Ovary (tissue), 9 donors: ENCODE data around the gene PGBD5. TPM values are rescaled to one million over a fixed set of nuclear protein-coding genes. Genes with fewer than 3 reads are reported as not detected.

ENCODE experiments used
- DNase-seq, 5 donors: peaks; one replicate each; pipeline ENCODE4 v3.0.0-alpha.2; 2019 to 2020
- H3K27ac ChIP-seq, 2 donors: fragments of 200-600 bp; one replicate each; pipeline versions ENCODE4 v1.5.1 to v1.8.0; 2019 to 2022
- H3K27me3 ChIP-seq: fragments of 200-600 bp; one replicate; pipeline ENCODE4 v1.8.0; 2022
- H3K36me3 ChIP-seq: fragments of 200-600 bp; sonication (generic); one replicate; pipeline ENCODE4 v1.5.1; 2019
- H3K4me1 ChIP-seq: one replicate; pipeline ENCODE4 v1.8.1; 2013; ENCODE audit warnings: mild to moderate bottlenecking, moderate library complexity; ENCODE audit not compliant: insufficient read depth
- H3K4me3 ChIP-seq: fragments of 200-600 bp; sonication (generic); one replicate; pipeline ENCODE4 v1.5.1; 2017
- H3K9me3 ChIP-seq, 2 donors: fragments of 200-600 bp in 1 of 2; sonication (generic) in 1 of 2; one replicate each; pipeline versions ENCODE4 v1.5.1 to v1.8.1; 2013 to 2019; ENCODE audit warnings: mild to moderate bottlenecking in 1 of 2, moderate library complexity in 1 of 2
- EP300 ChIP-seq: sonication (generic); formaldehyde crosslinking; IDR thresholded peaks from one replicate; pipeline ENCODE4 v1.6.1; 2017; ENCODE audit warnings: antibody characterized with exemption
- POLR2A ChIP-seq: fragments of 450-650 bp; IDR thresholded peaks from one replicate; pipeline ENCODE4 v1.6.1; 2017; ENCODE audit warnings: antibody characterized with exemption, mild to moderate bottlenecking, moderate library complexity
- WGBS, 3 donors: extraction: QIAGEN DNeasy Blood & Tissue Kit in 1 of 3; methylation state at CpG; one replicate each; pipeline versions ENCODE4 v1.1.5 to v1.1.7; 2013 to 2017; 5-methylcytosine and 5-hydroxymethylcytosine counted together
- intact Hi-C, 4 donors: fragments of 100-400 bp; cut with DNase I; formaldehyde crosslinking; loops; one replicate each; pipeline versions ENCODE4 v1.11.0 to v1.15.1; 2022 to 2023
- polyA plus RNA-seq, 2 donors: library from polyadenylated mRNA; stranded (reverse); fragments of 200-250 nt in 1 of 2; fragments of 350-450 nt in 1 of 2; fragmentation: Illumina TruSeq in 1 of 2; extraction: RNeasy Lipid Tissue Mini Kit (QIAGEN cat#74804) in 1 of 2; gene quantifications; one replicate each; pipeline ENCODE4 v1.2.3, GENCODE V29; 2013 to 2014
- total RNA-seq, 7 donors: library from RNA; depleted of rRNA in 2 of 7; stranded (reverse); fragments of >200 nt in 2 of 7; fragmentation: NEBNext Ultra II Directional in 3 of 7; extraction: Animal tissue kit (Norgen Biotek cat#: 25700) in 3 of 7; gene quantifications; one replicate each; pipeline versions ENCODE4 v1.1.0 to v1.2.4, GENCODE V29; 2016 to 2023
- TF ChIP-seq, protein P1 (sequence below), 3 donors: fragments of 450-650 bp in 2 of 3; fragments of 200-600 bp in 1 of 3; IDR thresholded peaks; one replicate each; pipeline versions ENCODE4 v1.5.1 to v1.8.0; 2016 to 2022; ENCODE audit warnings: antibody characterized with exemption in 3 of 3, mild to moderate bottlenecking in 1 of 3
- donor health status: DM: no; HTN: no; CAD: no; lungs with moderate emphysema.
- donor health status: DM: no; HTN: no; CAD: no.
- donor health status: Bipolar disorder and iron deficiency.
- donor health status: DM: yes; HTN: yes; CAD: no.
- donor health status: DM: no; HTN: no; CAD: no.
- donor health status: DM: yes; HTN: yes; CAD: no.

The PGBD5 gene
- total and polyA plus RNA-seq, 9 donors, result 0.12 to 2.6 (median 1.1) TPM

DNA sequence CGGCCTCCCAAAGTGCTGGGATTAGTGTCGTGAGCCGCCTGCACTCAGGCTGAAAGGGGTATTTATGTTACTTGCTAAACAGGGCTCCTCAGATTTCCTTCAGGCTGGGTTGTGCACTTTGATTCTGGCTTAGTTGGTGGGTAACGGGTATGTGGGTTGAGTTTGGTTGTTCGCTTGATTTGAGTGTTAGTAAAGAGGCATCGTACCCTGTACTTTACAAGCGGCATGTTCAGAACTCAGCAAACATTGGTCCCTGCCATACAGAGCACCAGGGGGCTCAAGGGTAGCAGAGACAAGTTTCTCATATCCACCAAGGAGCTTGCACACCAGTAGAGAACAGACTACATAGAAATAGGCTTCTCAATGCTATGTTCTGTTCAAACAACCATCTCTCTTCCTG, 147.8 kb downstream of the PGBD5 start:
- WGBS, 3 donors, result 92 to 97% (median 96%) methylated on average over 7 of the region's 7 CpGs
- no peak for DNase-seq

DNA sequence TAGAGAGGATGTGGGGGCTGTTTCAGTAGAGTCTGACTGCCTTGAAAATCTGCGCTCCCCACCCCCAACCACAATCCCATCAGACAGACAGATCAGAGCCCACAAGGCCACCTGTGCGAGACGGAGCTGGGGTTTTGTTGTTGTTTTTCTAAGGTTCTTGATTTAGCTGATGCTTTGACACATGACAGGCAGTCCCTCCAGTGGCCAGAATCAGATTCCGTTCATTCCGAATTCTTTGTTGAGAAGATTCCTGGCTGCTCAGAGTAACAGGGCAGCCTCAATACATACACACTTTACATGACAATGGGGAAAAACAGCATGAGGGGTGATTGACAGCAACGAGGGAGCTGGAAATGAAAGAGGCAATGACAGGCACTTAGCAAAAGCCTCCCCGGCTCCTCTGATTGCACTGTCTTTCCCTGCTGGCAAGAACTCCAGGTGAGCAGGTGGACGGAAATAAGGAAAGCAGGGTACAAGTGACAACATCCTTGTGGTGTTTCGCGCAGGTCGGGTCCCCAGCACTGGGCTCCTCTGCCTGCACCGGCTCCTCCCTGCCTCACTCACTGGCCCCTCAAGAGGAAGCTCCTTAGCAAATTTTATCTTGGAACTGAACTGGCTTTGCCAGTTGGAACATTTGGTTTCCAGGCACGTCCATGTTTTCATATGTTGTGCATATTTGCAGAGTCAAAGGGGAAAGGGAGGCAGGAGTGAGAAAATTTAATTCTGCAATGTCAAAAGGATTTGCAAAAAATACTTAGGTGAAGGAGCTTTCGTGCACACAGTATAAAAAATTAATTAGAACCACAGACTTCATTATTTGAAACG, 148.7 kb downstream of the PGBD5 start:
- Histone ChIP-seq H3K27ac (no peak overlapping the region), H3K4me3 (no peak overlapping the region), H3K36me3 (no peaks in the 10 kb centered on the region), H3K27me3 (no peaks in the 10 kb centered on the region), H3K4me1 (peaks cover 2% of the 10 kb centered on the region), H3K9me3 (no peaks in the 10 kb centered on the region)
- peak in 3 of 5 donors; percentile 9 to 21 (median 15) for DNase-seq
- intact Hi-C loops, result no loop called here
- TF ChIP-seq, protein P1, sequence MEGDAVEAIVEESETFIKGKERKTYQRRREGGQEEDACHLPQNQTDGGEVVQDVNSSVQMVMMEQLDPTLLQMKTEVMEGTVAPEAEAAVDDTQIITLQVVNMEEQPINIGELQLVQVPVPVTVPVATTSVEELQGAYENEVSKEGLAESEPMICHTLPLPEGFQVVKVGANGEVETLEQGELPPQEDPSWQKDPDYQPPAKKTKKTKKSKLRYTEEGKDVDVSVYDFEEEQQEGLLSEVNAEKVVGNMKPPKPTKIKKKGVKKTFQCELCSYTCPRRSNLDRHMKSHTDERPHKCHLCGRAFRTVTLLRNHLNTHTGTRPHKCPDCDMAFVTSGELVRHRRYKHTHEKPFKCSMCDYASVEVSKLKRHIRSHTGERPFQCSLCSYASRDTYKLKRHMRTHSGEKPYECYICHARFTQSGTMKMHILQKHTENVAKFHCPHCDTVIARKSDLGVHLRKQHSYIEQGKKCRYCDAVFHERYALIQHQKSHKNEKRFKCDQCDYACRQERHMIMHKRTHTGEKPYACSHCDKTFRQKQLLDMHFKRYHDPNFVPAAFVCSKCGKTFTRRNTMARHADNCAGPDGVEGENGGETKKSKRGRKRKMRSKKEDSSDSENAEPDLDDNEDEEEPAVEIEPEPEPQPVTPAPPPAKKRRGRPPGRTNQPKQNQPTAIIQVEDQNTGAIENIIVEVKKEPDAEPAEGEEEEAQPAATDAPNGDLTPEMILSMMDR (IDR thresholded peaks at IDR 0.05), result no peak
- TF ChIP-seq EP300, result no peak
- TF ChIP-seq POLR2A, result no peak
- 29 to 36% (median 33%) methylated on average over 15 of the region's 15 CpGs for WGBS, 3 donors

More for the DNA sequence above, 147.8 kb downstream of the PGBD5 start:
- Histone ChIP-seq H3K36me3 (no peaks in the 10 kb centered on the region), H3K9me3 (no peaks in the 10 kb centered on the region), H3K27ac (no peak overlapping the region), H3K4me1 (peaks cover 2% of the 10 kb centered on the region), H3K27me3 (no peaks in the 10 kb centered on the region), H3K4me3 (no peak overlapping the region)
- TF ChIP-seq POLR2A (no peak), EP300 (no peak)
- TF ChIP-seq, protein P1 (IDR thresholded peaks at IDR 0.05), result no peak
- intact Hi-C loops, result no loop called here

- TF ChIP-seq POLR2A (no peak), EP300 (no peak)
- TF ChIP-seq, protein P1 (IDR thresholded peaks at IDR 0.05), result no peak
- DNase-seq, result peak in 2 of 5 donors; percentile 12 to 15
- no peaks in the 10 kb centered on the region for H3K36me3 ChIP-seq
- no peaks in the 10 kb centered on the region for H3K9me3 ChIP-seq
- H3K27ac ChIP-seq, result no peak overlapping the region
- intact Hi-C loops, result no loop called here
- 91 to 100% (median 98%) methylated on average over 5 of the region's 5 CpGs for WGBS, 3 donors
- no peaks in the 10 kb centered on the region for H3K27me3 ChIP-seq
- no peak overlapping the region for H3K4me3 ChIP-seq
- peaks cover under 1% of the 10 kb centered on the region for H3K4me1 ChIP-seq
Observed at GRCh38 chr1:230276401-230276800, 149.7 kb downstream of the PGBD5 start.

DNA sequence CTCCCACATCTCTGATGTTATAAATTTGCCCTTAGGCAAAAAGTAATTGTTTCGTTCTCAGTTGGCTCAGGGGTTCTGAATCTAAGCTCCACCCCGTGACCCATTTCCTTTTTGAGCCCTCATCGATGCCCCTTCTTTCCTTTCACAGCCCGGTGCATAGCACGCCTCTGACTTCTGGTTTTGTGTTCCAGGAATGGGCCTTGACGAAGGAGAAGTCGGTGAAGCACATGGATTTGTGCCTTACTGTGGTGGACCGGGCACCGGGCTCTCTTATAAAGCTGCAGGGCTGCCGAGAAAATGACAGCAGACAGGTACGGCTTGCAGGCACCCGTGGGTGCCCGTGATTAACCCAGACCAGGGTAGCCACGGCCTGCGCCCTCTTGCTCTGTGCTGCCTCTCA, 151.9 kb downstream of the PGBD5 start:
- 80 to 81% (median 81%) methylated on average over 15 of the region's 15 CpGs for WGBS, 3 donors
- Histone ChIP-seq H3K4me3 (no peak overlapping the region), H3K36me3 (no peaks in the 10 kb centered on the region), H3K27me3 (no peaks in the 10 kb centered on the region), H3K4me1 (peaks cover 4% of the 10 kb centered on the region), H3K27ac (no peak overlapping the region), H3K9me3 (no peaks in the 10 kb centered on the region)
- TF ChIP-seq EP300 (no peak), POLR2A (no peak)
- TF ChIP-seq, protein P1 (IDR thresholded peaks at IDR 0.05), result no peak
- intact Hi-C loops, result no loop called here
- DNase-seq, result peak in 1 of 5 donors; percentile 12
